AG09319 (cell line): ENCODE data around the gene RABGAP1L.

ENCODE experiments used
- DNase-seq: peaks from one replicate; pipeline ENCODE4 v3.0.0-alpha.2; 2010; ENCODE audit warnings: low read depth; ENCODE audit errors: extremely low read depth
- TF ChIP-seq, protein P1 (sequence below): IDR thresholded peaks from 2 replicates; pipeline ENCODE4 v1.5.1; 2011; ENCODE audit warnings: low read depth, mild to moderate bottlenecking, inconsistent platforms, low read length, moderate library complexity

Gene RABGAP1L

GRCh38 chr1:174433451-174433850, 274.1 kb downstream of the RABGAP1L start:
- DNase-seq, result peak; percentile 1
- TF ChIP-seq, protein P1, sequence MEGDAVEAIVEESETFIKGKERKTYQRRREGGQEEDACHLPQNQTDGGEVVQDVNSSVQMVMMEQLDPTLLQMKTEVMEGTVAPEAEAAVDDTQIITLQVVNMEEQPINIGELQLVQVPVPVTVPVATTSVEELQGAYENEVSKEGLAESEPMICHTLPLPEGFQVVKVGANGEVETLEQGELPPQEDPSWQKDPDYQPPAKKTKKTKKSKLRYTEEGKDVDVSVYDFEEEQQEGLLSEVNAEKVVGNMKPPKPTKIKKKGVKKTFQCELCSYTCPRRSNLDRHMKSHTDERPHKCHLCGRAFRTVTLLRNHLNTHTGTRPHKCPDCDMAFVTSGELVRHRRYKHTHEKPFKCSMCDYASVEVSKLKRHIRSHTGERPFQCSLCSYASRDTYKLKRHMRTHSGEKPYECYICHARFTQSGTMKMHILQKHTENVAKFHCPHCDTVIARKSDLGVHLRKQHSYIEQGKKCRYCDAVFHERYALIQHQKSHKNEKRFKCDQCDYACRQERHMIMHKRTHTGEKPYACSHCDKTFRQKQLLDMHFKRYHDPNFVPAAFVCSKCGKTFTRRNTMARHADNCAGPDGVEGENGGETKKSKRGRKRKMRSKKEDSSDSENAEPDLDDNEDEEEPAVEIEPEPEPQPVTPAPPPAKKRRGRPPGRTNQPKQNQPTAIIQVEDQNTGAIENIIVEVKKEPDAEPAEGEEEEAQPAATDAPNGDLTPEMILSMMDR, result no peak

DNA sequence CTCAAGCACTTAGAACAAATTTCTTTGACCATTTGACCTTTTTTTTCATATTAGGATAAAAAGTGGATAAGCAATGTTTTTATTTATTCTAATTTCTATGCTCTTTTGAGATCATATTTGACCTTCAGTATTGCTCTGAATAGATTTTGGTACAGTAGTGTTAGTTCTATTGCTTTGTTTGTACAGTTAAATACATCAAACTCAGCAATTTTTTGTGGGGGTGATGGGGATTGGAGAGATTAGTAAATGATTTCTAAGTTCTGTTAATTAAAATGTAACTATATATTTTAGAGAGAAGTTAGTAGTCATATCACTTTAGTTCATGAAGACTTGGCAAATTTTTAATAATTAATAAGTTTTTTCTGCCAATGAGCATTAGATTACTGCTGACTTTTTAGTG, 286.0 kb downstream of the RABGAP1L start:
- TF ChIP-seq, protein P1, result no peak
- DNase-seq, result no peak

GRCh38 chr1:174445817-174446216, 286.5 kb downstream of the RABGAP1L start:
- no peak for DNase-seq
- TF ChIP-seq, protein P1, result no peak

GRCh38 chr1:174447866-174448530, 288.7 kb downstream of the RABGAP1L start, which contains the start of gene GPR52:
GPR52 (plus strand) TSS chr1:174447964; CDS start chr1:174448112, 148 bp downstream.
- DNase-seq, result no peak
- TF ChIP-seq, protein P1, result no peak

- TF ChIP-seq, protein P1, result no peak
- no peak for DNase-seq
Measured at GRCh38 chr1:174448531-174448883, 289.2 kb downstream of the RABGAP1L start.

DNA sequence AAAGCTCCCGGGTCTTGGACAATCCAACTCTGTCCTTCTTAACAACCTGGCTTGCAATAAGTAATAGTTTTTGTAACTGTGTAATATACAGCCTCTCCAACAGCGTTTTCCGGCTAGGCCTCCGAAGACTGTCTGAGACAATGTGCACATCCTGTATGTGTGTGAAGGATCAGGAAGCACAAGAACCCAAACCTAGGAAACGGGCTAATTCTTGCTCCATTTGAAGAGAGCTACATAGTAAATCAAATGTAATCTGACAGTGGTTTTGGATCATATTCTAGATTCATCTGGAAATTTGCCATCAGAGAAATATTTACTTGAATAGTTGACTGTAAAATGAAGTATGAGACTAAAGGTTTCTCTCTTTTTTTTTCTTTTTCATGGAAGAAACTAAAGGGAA, 289.7 kb downstream of the RABGAP1L start:
- no peak for DNase-seq
- TF ChIP-seq, protein P1, result no peak

GRCh38 chr1:174451408-174451807, 292.1 kb downstream of the RABGAP1L start:
- DNase-seq, result no peak
- TF ChIP-seq, protein P1, result no peak
